ENCODE data around the gene IPO11.
A peak's percentile ranks its signal among the peaks of the same experiment; 100 is the strongest.
"Not testable (repeated sequence)": the region's sequence is repeated elsewhere in the genome, so short reads cannot be mapped to it uniquely, and the experiment has no call there.

IPO11 gene

GRCh38 chr5:62450259-62450658, 37.7 kb downstream of the IPO11 start:
- DNase-seq, result no peak

GRCh38 chr5:62457071-62457470, 44.5 kb downstream of the IPO11 start:
- no peak for DNase-seq

GRCh38 chr5:62460578-62460983, 48.0 kb downstream of the IPO11 start:
- peak in 2 of 3 experiments; percentile 61 to 64 for DNase-seq

- DNase-seq, result no peak
Measured at GRCh38 chr5:62461561-62461960, 49.0 kb downstream of the IPO11 start.

GRCh38 chr5:62465985-62466925, 53.7 kb downstream of the IPO11 start:
- DNase-seq, result no peak

GRCh38 chr5:62473209-62473608, 60.6 kb downstream of the IPO11 start:
- DNase-seq, result no peak

- no peak for DNase-seq
Measured at GRCh38 chr5:62475072-62475471, 62.5 kb downstream of the IPO11 start.

- DNase-seq, result no peak
Measured at GRCh38 chr5:62477801-62478200, 65.2 kb downstream of the IPO11 start.

- DNase-seq, result no peak
Measured at GRCh38 chr5:62483556-62483955, 71.0 kb downstream of the IPO11 start.

- no peak for DNase-seq
Measured at GRCh38 chr5:62486672-62487071, 74.1 kb downstream of the IPO11 start.

- no peak for DNase-seq
Measured at GRCh38 chr5:62488531-62488930, 76.0 kb downstream of the IPO11 start.

- no peak for DNase-seq
Measured at GRCh38 chr5:62489471-62489870, 76.9 kb downstream of the IPO11 start.

GRCh38 chr5:62494772-62495171, 82.2 kb downstream of the IPO11 start:
- no peak for DNase-seq

GRCh38 chr5:62496876-62497275, 84.3 kb downstream of the IPO11 start:
- no peak for DNase-seq

GRCh38 chr5:62498961-62499360, 86.4 kb downstream of the IPO11 start:
- no peak for DNase-seq

- no peak for DNase-seq
Measured at GRCh38 chr5:62499756-62500155, 87.2 kb downstream of the IPO11 start.

GRCh38 chr5:62502456-62503101, 90.0 kb downstream of the IPO11 start:
- DNase-seq, result peak in 1 of 3 experiments; percentile 5

- DNase-seq, result no peak
Measured at GRCh38 chr5:62504129-62504528, 91.6 kb downstream of the IPO11 start.

- DNase-seq, result peak in 1 of 3 experiments; percentile 17
Measured at GRCh38 chr5:62506659-62507460, 94.3 kb downstream of the IPO11 start.

- DNase-seq, result not testable (repeated sequence)
Measured at GRCh38 chr5:62508760-62509159, 96.2 kb downstream of the IPO11 start.

- no peak for DNase-seq
Measured at GRCh38 chr5:62509806-62510205, 97.2 kb downstream of the IPO11 start.

- not testable (repeated sequence) for DNase-seq
Measured at GRCh38 chr5:62513085-62513484, 100.5 kb downstream of the IPO11 start.

- no peak for DNase-seq
Measured at GRCh38 chr5:62514510-62515119, 102.1 kb downstream of the IPO11 start.

Data from NCI-H1417 (cell line).